Loucy (cell line): ENCODE measurements around the gene RAVER2.

ENCODE experiments used
- CTCF ChIP-seq: fragments of 200-600 bp; sonication (generic); conservative IDR thresholded peaks from 2 replicates; pipeline ENCODE4 v1.5.1; 2014; ENCODE audit warnings: mild to moderate bottlenecking, antibody characterized with exemption, low read length
- EZH2phosphoT487 ChIP-seq: fragments of 200-600 bp; IDR thresholded peaks from 2 replicates; pipeline ENCODE4 v1.6.1; 2018; ENCODE audit warnings: antibody characterized with exemption, mild to moderate bottlenecking, moderate library complexity, borderline replicate concordance

- TF ChIP-seq CTCF (no peak), EZH2phosphoT487 (no peak)
Observed at GRCh38 chr1:64854674-64855073, 109.8 kb downstream of the RAVER2 start.
